GM12878 (cell line): ENCODE measurements around the gene PPM1D. TPM values are rescaled to one million over a fixed set of nuclear protein-coding genes. Genes with fewer than 3 reads are reported as not detected.

Experiments
- ATAC-seq: fragments of 200-7000 bp; cut with Tn5 transposase; 3 replicates; pipeline ENCODE4 v1.9.1; 2020; ENCODE audit warnings: mild to moderate bottlenecking, moderate library complexity
- BruUV-seq: library from RNA; stranded (reverse); fragments of 400-500 nt; replicated peaks from 2 replicates; lab custom pipeline; 2021; lab: Mats Ljungman, UMichigan
- CTCF ChIA-PET: fragments of 300-600 bp; sonication (Branson Sonifier 250); formaldehyde crosslinking; extraction: SDS; loops from one replicate; lab custom pipeline; 2021; ENCODE audit warnings: inconsistent platforms; lab: Yijun Ruan, JAX
- POLR2A ChIA-PET: fragments of 350-600 bp; formaldehyde crosslinking; extraction: SDS; loops from one replicate; lab custom pipeline; 2021; ENCODE audit warnings: inconsistent platforms; lab: Charles Lee
- RAD21 ChIA-PET: fragments of 300-600 bp; sonication (Branson Sonifier 250); formaldehyde crosslinking; loops from one replicate; lab custom pipeline; 2023; ENCODE audit warnings: antibody characterized with exemption; ENCODE audit not compliant: unreplicated experiment; lab: Charles Lee
- SMC1A ChIA-PET: fragments of 300-600 bp; sonication (Branson Sonifier 250); formaldehyde crosslinking; loops from one replicate; lab custom pipeline; 2023; ENCODE audit not compliant: unreplicated experiment, uncharacterized antibody; lab: Charles Lee
- DNase-seq: peaks from one replicate; pipeline ENCODE4 v3.0.0-alpha.2; 2011; ENCODE audit warnings: low read depth, low spot score
- FAIRE-seq: peaks from 3 replicates; lab custom pipeline; 2011; peaks lifted over from hg19 to GRCh38; lab: Jason Lieb, UNC
- H2AFZ ChIP-seq: 2 replicates; pipeline ENCODE4 v1.6.0; 2011; ENCODE audit warnings: low read depth, low read length, control low read depth; ENCODE audit not compliant: control insufficient read depth
- H3K27ac ChIP-seq: 2 replicates; pipeline ENCODE4 v1.5.1; 2011; ENCODE audit warnings: control low read depth; ENCODE audit not compliant: control insufficient read depth, insufficient read depth
- H3K27me3 ChIP-seq, 2 experiments: replicated peaks in 1 of 2; 2 replicates each; pipeline versions ENCODE4 v1.6.0 to v1.6.1; 2011; ENCODE audit warnings: low read length in 1 of 2; ENCODE audit not compliant: control insufficient read depth in 2 of 2, insufficient read depth in 2 of 2
- H3K36me3 ChIP-seq, 2 experiments: 2 replicates each; pipeline ENCODE4 v1.5.1; 2011; ENCODE audit warnings: low read length in 1 of 2; ENCODE audit not compliant: control insufficient read depth in 2 of 2, insufficient read depth in 2 of 2
- H3K4me1 ChIP-seq: 2 replicates; pipeline ENCODE4 v1.6.1; 2011; ENCODE audit warnings: mild to moderate bottlenecking, low read length, moderate library complexity, mixed read lengths; ENCODE audit not compliant: control insufficient read depth, insufficient read depth
- H3K4me2 ChIP-seq: 2 replicates; pipeline ENCODE4 v1.6.0; 2011; ENCODE audit warnings: control low read depth; ENCODE audit not compliant: control insufficient read depth, insufficient read depth
- H3K4me3 ChIP-seq: fragments of 200-600 bp; sonication (generic); 2 replicates; pipeline ENCODE4 v1.5.1; 2016
- H3K79me2 ChIP-seq: 2 replicates; pipeline ENCODE4 v1.6.0; 2011; ENCODE audit warnings: low read length; ENCODE audit not compliant: control insufficient read depth, insufficient read depth
- H3K9ac ChIP-seq: 2 replicates; pipeline ENCODE4 v1.8.0; 2011; ENCODE audit warnings: low read length, control low read depth, mixed read lengths; ENCODE audit not compliant: control insufficient read depth, insufficient read depth
- H3K9me3 ChIP-seq: replicated peaks from 3 replicates; pipeline ENCODE4 v1.5.1; 2011; ENCODE audit warnings: mild to moderate bottlenecking, low read length; ENCODE audit not compliant: control insufficient read depth, insufficient read depth
- H4K20me1 ChIP-seq: 2 replicates; pipeline ENCODE4 v1.6.0; 2011; ENCODE audit not compliant: control insufficient read depth, insufficient read depth
- ETV6 ChIP-seq, 2 experiments: fragments of 450-650 bp in 1 of 2; IDR thresholded peaks in 1 of 2; conservative IDR thresholded peaks in 1 of 2; 2 replicates each; pipeline ENCODE4 v1.6.1; 2014; ENCODE audit warnings: antibody characterized with exemption in 1 of 2, borderline replicate concordance in 1 of 2, low read depth in 1 of 2, mild to moderate bottlenecking in 1 of 2, moderate library complexity in 1 of 2
- MTA2 ChIP-seq: fragments of 450-650 bp; IDR thresholded peaks from 2 replicates; pipeline ENCODE4 v1.6.1; 2016; ENCODE audit warnings: low read depth, mild to moderate bottlenecking, moderate library complexity
- WGBS: methylation state at CpG from one replicate; pipeline ENCODE4 v1.1.6; 2016; ENCODE audit warnings: low lambda C conversion rate; ENCODE audit not compliant: insufficient replicate concordance, insufficient coverage; ENCODE audit errors: missing lambda C conversion rate; 5-methylcytosine and 5-hydroxymethylcytosine counted together
- in situ Hi-C: fragments of 300-500 bp; cut with MboI; formaldehyde crosslinking; loops from 9 replicates; pipeline ENCODE4 v1.14.3; 2018; ENCODE audit warnings: mixed read lengths
- intact Hi-C: fragments of 100-400 bp; cut with micrococcal nuclease; formaldehyde crosslinking; loops from one replicate; pipeline ENCODE4 v1.14.2; 2022; ENCODE audit not compliant: unreplicated experiment
- polyA plus RNA-seq, 11 experiments: library from polyadenylated mRNA; depleted of rRNA in 4 of 11; unstranded in 6 of 11; stranded (reverse) in 5 of 11; fragments of >200 nt; fragmentation: Nextera tagmentation in 4 of 11; fragmentation: Illumina TruSeq in 1 of 11; extraction: Ambion mirVana in 4 of 11; extraction: Trizol in 1 of 11; gene quantifications; 1 replicate in 1 of 11; 2 replicates in 10 of 11; pipeline versions ENCODE4 v1.2.1 to v1.2.3, GENCODE V29; 2011 to 2016; ENCODE audit warnings: inconsistent platforms in 2 of 11, missing spikeins in 2 of 11, low read depth in 1 of 11
- total RNA-seq, 4 experiments: library from RNA; depleted of rRNA in 3 of 4; stranded (reverse); fragments of >200 nt in 3 of 4; fragmentation: Illumina TruSeq in 1 of 4; extraction: Trizol in 1 of 4; gene quantifications; 2 replicates each; pipeline versions ENCODE4 v1.2.1 to v1.2.3, GENCODE V29; 2013 to 2021
- TF ChIP-seq, protein P1 (sequence below), 3 experiments: IDR thresholded peaks in 2 of 3; conservative IDR thresholded peaks in 1 of 3; 2 replicates each; pipeline ENCODE4 v1.5.1; 2011; ENCODE audit warnings: low read depth in 3 of 3, low read length in 3 of 3, mild to moderate bottlenecking in 3 of 3, control low read depth in 2 of 3, moderate library complexity in 2 of 3, inconsistent platforms in 1 of 3, mixed read lengths in 1 of 3; ENCODE audit not compliant: control insufficient read depth in 2 of 3, insufficient read depth in 1 of 3; ENCODE audit errors: extremely low read depth in 1 of 3
- TF ChIP-seq, protein P2 (sequence below): fragments of 450-650 bp; formaldehyde crosslinking; IDR thresholded peaks from 2 replicates; pipeline ENCODE4 v1.4.0; 2020; ENCODE audit warnings: mild to moderate bottlenecking, moderate library complexity

Gene PPM1D
- total and polyA plus RNA-seq, 10 of the 15 experiments (the other 5 are each of a cell fraction or from before 2014, with no cell fraction given): 1.9 to 20.8 (median 10.7) TPM

DNA sequence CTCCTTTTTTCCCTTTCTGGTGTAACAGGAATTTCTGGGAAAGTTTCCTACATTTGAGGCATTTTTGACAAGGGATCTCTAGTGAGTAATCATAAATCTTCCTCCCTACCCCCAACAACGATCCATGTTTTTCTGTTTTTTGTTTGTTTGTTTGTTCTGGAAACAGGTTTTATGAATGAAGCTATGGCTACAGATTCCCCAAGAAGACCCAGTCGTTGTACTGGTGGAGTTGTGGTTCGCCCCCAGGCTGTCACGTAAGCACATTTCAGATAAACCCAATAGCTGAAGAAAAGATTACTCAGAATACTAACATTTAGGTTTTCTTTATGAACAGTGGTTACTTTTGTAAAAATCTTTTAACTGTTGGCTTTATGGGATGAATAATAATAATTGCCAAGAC lies 79.3 kb downstream of the PPM1D start:
- ChIA-PET POLR2A (no interaction called here), SMC1A (no interaction called here), CTCF (no interaction called here), RAD21 (no interaction called here)
- H3K27me3 ChIP-seq: no peaks in the 10 kb centered on the region
- TSS peak; percentile 75 for BruUV-seq
- H3K9me3 ChIP-seq: no peaks in the 10 kb centered on the region; the same call in 2 of the 3 replicates
- intact Hi-C loops (no loop called here), in situ Hi-C loops (no loop called here)
- no peak overlapping the region for H3K4me3 ChIP-seq
- H3K4me2 ChIP-seq: no peak overlapping the region
- H3K9ac ChIP-seq: no peak overlapping the region
- TF ChIP-seq, protein P1, sequence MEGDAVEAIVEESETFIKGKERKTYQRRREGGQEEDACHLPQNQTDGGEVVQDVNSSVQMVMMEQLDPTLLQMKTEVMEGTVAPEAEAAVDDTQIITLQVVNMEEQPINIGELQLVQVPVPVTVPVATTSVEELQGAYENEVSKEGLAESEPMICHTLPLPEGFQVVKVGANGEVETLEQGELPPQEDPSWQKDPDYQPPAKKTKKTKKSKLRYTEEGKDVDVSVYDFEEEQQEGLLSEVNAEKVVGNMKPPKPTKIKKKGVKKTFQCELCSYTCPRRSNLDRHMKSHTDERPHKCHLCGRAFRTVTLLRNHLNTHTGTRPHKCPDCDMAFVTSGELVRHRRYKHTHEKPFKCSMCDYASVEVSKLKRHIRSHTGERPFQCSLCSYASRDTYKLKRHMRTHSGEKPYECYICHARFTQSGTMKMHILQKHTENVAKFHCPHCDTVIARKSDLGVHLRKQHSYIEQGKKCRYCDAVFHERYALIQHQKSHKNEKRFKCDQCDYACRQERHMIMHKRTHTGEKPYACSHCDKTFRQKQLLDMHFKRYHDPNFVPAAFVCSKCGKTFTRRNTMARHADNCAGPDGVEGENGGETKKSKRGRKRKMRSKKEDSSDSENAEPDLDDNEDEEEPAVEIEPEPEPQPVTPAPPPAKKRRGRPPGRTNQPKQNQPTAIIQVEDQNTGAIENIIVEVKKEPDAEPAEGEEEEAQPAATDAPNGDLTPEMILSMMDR (IDR thresholded peaks at IDR 0.05 in 2 of 3, conservative IDR thresholded peaks at IDR 0.05 in 1 of 3; ENCODE audit: control insufficient read depth in 2 of 3, extremely low read depth in 1 of 3, insufficient read depth in 1 of 3, low read depth in 3 of 3, low read length in 3 of 3): no peak
- TF ChIP-seq, protein P2, sequence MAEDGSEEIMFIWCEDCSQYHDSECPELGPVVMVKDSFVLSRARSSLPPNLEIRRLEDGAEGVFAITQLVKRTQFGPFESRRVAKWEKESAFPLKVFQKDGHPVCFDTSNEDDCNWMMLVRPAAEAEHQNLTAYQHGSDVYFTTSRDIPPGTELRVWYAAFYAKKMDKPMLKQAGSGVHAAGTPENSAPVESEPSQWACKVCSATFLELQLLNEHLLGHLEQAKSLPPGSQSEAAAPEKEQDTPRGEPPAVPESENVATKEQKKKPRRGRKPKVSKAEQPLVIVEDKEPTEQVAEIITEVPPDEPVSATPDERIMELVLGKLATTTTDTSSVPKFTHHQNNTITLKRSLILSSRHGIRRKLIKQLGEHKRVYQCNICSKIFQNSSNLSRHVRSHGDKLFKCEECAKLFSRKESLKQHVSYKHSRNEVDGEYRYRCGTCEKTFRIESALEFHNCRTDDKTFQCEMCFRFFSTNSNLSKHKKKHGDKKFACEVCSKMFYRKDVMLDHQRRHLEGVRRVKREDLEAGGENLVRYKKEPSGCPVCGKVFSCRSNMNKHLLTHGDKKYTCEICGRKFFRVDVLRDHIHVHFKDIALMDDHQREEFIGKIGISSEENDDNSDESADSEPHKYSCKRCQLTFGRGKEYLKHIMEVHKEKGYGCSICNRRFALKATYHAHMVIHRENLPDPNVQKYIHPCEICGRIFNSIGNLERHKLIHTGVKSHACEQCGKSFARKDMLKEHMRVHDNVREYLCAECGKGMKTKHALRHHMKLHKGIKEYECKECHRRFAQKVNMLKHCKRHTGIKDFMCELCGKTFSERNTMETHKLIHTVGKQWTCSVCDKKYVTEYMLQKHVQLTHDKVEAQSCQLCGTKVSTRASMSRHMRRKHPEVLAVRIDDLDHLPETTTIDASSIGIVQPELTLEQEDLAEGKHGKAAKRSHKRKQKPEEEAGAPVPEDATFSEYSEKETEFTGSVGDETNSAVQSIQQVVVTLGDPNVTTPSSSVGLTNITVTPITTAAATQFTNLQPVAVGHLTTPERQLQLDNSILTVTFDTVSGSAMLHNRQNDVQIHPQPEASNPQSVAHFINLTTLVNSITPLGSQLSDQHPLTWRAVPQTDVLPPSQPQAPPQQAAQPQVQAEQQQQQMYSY (CRISPR knock-in tag): no peak
- peak in 1 of 2 experiments; percentile 30; a peak in 1 of 4 replicates for TF ChIP-seq ETV6 (conservative IDR thresholded peaks at IDR 0.05 in 1 of 2, IDR thresholded peaks at IDR 0.05 in 1 of 2; ENCODE audit: borderline replicate concordance in 1 of 2, low read depth in 1 of 2)
- TF ChIP-seq MTA2: no peak
- no peak overlapping the region for H3K27ac ChIP-seq
- ATAC-seq (no peak), DNase-seq (no peak), FAIRE-seq (no peak)
- H2AFZ ChIP-seq: no peak overlapping the region
- H3K4me1 ChIP-seq: no peaks in the 10 kb centered on the region
- no peaks in the 10 kb centered on the region for H3K36me3 ChIP-seq
- no peaks in the 10 kb centered on the region; the same call in 1 of the 2 replicates for H3K79me2 ChIP-seq
- WGBS: 90% methylated on average over 4 of the region's 4 CpGs
- no peaks in the 10 kb centered on the region for H4K20me1 ChIP-seq
